ENCODE results near the gene TRPM2.

- TF ChIP-seq, protein P1, sequence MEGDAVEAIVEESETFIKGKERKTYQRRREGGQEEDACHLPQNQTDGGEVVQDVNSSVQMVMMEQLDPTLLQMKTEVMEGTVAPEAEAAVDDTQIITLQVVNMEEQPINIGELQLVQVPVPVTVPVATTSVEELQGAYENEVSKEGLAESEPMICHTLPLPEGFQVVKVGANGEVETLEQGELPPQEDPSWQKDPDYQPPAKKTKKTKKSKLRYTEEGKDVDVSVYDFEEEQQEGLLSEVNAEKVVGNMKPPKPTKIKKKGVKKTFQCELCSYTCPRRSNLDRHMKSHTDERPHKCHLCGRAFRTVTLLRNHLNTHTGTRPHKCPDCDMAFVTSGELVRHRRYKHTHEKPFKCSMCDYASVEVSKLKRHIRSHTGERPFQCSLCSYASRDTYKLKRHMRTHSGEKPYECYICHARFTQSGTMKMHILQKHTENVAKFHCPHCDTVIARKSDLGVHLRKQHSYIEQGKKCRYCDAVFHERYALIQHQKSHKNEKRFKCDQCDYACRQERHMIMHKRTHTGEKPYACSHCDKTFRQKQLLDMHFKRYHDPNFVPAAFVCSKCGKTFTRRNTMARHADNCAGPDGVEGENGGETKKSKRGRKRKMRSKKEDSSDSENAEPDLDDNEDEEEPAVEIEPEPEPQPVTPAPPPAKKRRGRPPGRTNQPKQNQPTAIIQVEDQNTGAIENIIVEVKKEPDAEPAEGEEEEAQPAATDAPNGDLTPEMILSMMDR (IDR thresholded peaks at IDR 0.05) = no peak
- no peak for TF ChIP-seq POLR2A (IDR thresholded peaks at IDR 0.05)
Observed at GRCh38 chr21:44480200-44481053, 127.0 kb downstream of the TRPM2 start.
